ENCODE data around the gene CDIPT. TPM values are rescaled to one million over a fixed set of nuclear protein-coding genes. Genes with fewer than 3 reads are reported as not detected.
A peak's percentile ranks its signal among the peaks of the same experiment; 100 is the strongest.

Gene CDIPT
- total RNA-seq, 8 experiments from 2014 or later = 38.1 to 64.9 (median 44.0) TPM

GRCh38 chr16:29903590-29903989 is 40.6 kb upstream of the CDIPT start:
- H3K4me1 ChIP-seq (replicated peaks in 1 of 2) = peaks cover 6 to 11% of the 10 kb centered on the region in 2 donors
- no peak for ATAC-seq (replicated peaks in 6 of 8)
- no peak overlapping the region for H3K27ac ChIP-seq
- H3K4me3 ChIP-seq = no peak overlapping the region
- 28 to 100% (median 77%) methylated on average over 1 to 4 of the region's 4 CpGs for WGBS, 10 experiments
- in situ Hi-C loops (cut with MboI; ENCODE audit: low pct_unique_long_range_greater_than_20kb in 2 of 9, low sequenced_read_pairs in 9 of 9, unreplicated experiment in 9 of 9) = loop anchor here in 1 of 9 experiments (25.0 kb wide), 1 partner anchor 91 kb away; the partner anchor contains the start of genes MAZ, MVP, PAGR1 and PRRT2

- Histone ChIP-seq H3K27ac (peak overlapping the region; percentile 86 to 88), H3K4me3 (peak overlapping the region; percentile 39 to 65 (median 46)), H3K4me1 (replicated peaks in 1 of 2) (peaks cover 22 to 23% of the 10 kb centered on the region in 2 donors)
- no peak for ATAC-seq (replicated peaks in 6 of 8)
- in situ Hi-C loops (cut with MboI; ENCODE audit: low pct_unique_long_range_greater_than_20kb in 2 of 9, low sequenced_read_pairs in 9 of 9, unreplicated experiment in 9 of 9) = loop anchor here in 1 of 9 experiments (25.0 kb wide), 1 partner anchor 89 kb away; the partner anchor contains the start of genes MAZ, MVP, PAGR1 and PRRT2
- 100% methylated on average over 1 of the region's 19 CpGs; no CpG with 5 or more reads in 9 of the 10 experiments for WGBS, 10 experiments
Observed at GRCh38 chr16:29901607-29901945, 38.5 kb upstream of the CDIPT start.

GRCh38 chr16:29900888-29901606 is 38.0 kb upstream of the CDIPT start:
- in situ Hi-C loops (cut with MboI; ENCODE audit: low pct_unique_long_range_greater_than_20kb in 2 of 9, low sequenced_read_pairs in 9 of 9, unreplicated experiment in 9 of 9) = loop anchor here in 1 of 9 experiments (25.0 kb wide), 1 partner anchor 89 kb away; the partner anchor contains the start of genes MAZ, MVP, PAGR1 and PRRT2
- Histone ChIP-seq H3K4me3 (peak overlapping the region; percentile 39 to 65 (median 46)), H3K27ac (peak overlapping the region; percentile 86 to 88), H3K4me1 (replicated peaks in 1 of 2) (peaks cover 22 to 23% of the 10 kb centered on the region in 2 donors)
- WGBS, 10 experiments = 5 to 19% (median 10%) methylated on average over 3 to 5 of the region's 31 CpGs; no CpG with 5 or more reads in 6 of the 10 experiments
- peak in 2 of 8 experiments; percentile 1 for ATAC-seq (replicated peaks in 6 of 8)

- peak within 1 kb of the TSS; percentile 86 to 88 for H3K27ac ChIP-seq
- peak within 1 kb of the TSS; percentile 39 to 65 (median 46) for H3K4me3 ChIP-seq
- peak; percentile 73 to 84 (median 82) for ATAC-seq (replicated peaks in 6 of 8)
- 0 to 20% (median 4%) methylated on average over 3 to 8 of the region's 67 CpGs; no CpG with 5 or more reads in 7 of the 10 experiments for WGBS, 10 experiments
- in situ Hi-C loops (cut with MboI; ENCODE audit: low pct_unique_long_range_greater_than_20kb in 2 of 9, low sequenced_read_pairs in 9 of 9, unreplicated experiment in 9 of 9) = loop anchor here in 1 of 9 experiments (25.0 kb wide), 1 partner anchor 88 kb away; the partner anchor contains the start of genes MAZ, MVP, PAGR1 and PRRT2
- peaks cover 22 to 23% of the 10 kb centered on the region in 2 donors for H3K4me1 ChIP-seq (replicated peaks in 1 of 2)
Observed at GRCh38 chr16:29900102-29900887, 37.3 kb upstream of the CDIPT start, which contains the start of gene ASPHD1. Gene ASPHD1 (plus strand): TSS chr16:29900488. CDS start chr16:29900972, 484 bp downstream.

- peak within 1 kb of the TSS; percentile 86 to 88 for H3K27ac ChIP-seq
- in situ Hi-C loops (cut with MboI; ENCODE audit: low pct_unique_long_range_greater_than_20kb in 2 of 9, low sequenced_read_pairs in 9 of 9, unreplicated experiment in 9 of 9) = loop anchor here in 1 of 9 experiments (25.0 kb wide), 1 partner anchor 87 kb away; the partner anchor contains the start of genes MAZ, MVP, PAGR1 and PRRT2
- H3K4me3 ChIP-seq = peak within 1 kb of the TSS; percentile 39 to 65 (median 46)
- peak; percentile 65 to 83 (median 74) for ATAC-seq (replicated peaks in 6 of 8)
- 0% methylated on average over 2 to 5 of the region's 29 CpGs; no CpG with 5 or more reads in 6 of the 10 experiments for WGBS, 10 experiments
- peaks cover 22 to 23% of the 10 kb centered on the region in 2 donors for H3K4me1 ChIP-seq (replicated peaks in 1 of 2)
Observed at GRCh38 chr16:29899516-29900101, 36.6 kb upstream of the CDIPT start, which contains the start of gene SEZ6L2. Gene SEZ6L2 (minus strand): TSS chr16:29899550. CDS start chr16:29899019, 531 bp downstream.

- peak; percentile 10 to 62 (median 56) for ATAC-seq (replicated peaks in 6 of 8)
- WGBS, 10 experiments = 0 to 8% (median 0%) methylated on average over 2 to 7 of the region's 25 CpGs; no CpG with 5 or more reads in 1 of the 10 experiments
- peak overlapping the region; percentile 86 to 88 for H3K27ac ChIP-seq
- in situ Hi-C loops (cut with MboI; ENCODE audit: low pct_unique_long_range_greater_than_20kb in 2 of 9, low sequenced_read_pairs in 9 of 9, unreplicated experiment in 9 of 9) = no loop called here
- H3K4me1 ChIP-seq (replicated peaks in 1 of 2) = peaks cover 22 to 23% of the 10 kb centered on the region in 2 donors
- peak overlapping the region; percentile 39 to 65 (median 46) for H3K4me3 ChIP-seq
Observed at GRCh38 chr16:29898804-29899515, 35.9 kb upstream of the CDIPT start.

- H3K4me1 ChIP-seq (replicated peaks in 1 of 2) = peaks cover 22 to 23% of the 10 kb centered on the region in 2 donors
- peak overlapping the region; percentile 86 to 88 for H3K27ac ChIP-seq
- WGBS, 10 experiments = 0 to 20% (median 8%) methylated on average over 1 to 3 of the region's 9 CpGs; no CpG with 5 or more reads in 3 of the 10 experiments
- no peak for ATAC-seq (replicated peaks in 6 of 8)
- in situ Hi-C loops (cut with MboI; ENCODE audit: low pct_unique_long_range_greater_than_20kb in 2 of 9, low sequenced_read_pairs in 9 of 9, unreplicated experiment in 9 of 9) = no loop called here
- H3K4me3 ChIP-seq = peak overlapping the region; percentile 39 to 65 (median 46)
Observed at GRCh38 chr16:29898135-29898803, 35.2 kb upstream of the CDIPT start.

- ATAC-seq (replicated peaks in 6 of 8) = no peak
- peak overlapping the region in 4 of 5 donors; percentile 39 to 65 (median 52) for H3K4me3 ChIP-seq
- peak overlapping the region in 1 of 2 donors; percentile 7 for H3K27ac ChIP-seq
Observed at GRCh38 chr16:29897333-29897732, 34.3 kb upstream of the CDIPT start.

GRCh38 chr16:29896841-29897240 is 33.8 kb upstream of the CDIPT start:
- no peak for ATAC-seq (replicated peaks in 6 of 8)
- in situ Hi-C loops (cut with MboI; ENCODE audit: low pct_unique_long_range_greater_than_20kb in 2 of 9, low sequenced_read_pairs in 9 of 9, unreplicated experiment in 9 of 9) = no loop called here
- H3K27ac ChIP-seq = no peak overlapping the region
- H3K4me3 ChIP-seq = peak overlapping the region in 2 of 5 donors; percentile 4 to 65
- 40% methylated on average over 1 of the region's 15 CpGs; no CpG with 5 or more reads in 9 of the 10 experiments for WGBS, 10 experiments
- peaks cover 21 to 28% of the 10 kb centered on the region in 2 donors for H3K4me1 ChIP-seq (replicated peaks in 1 of 2)

More at GRCh38 chr16:29897333-29897732, 34.3 kb upstream of the CDIPT start:
- WGBS, 10 experiments = 0 to 64% (median 36%) methylated on average over 1 to 4 of the region's 4 CpGs
- in situ Hi-C loops (cut with MboI; ENCODE audit: low pct_unique_long_range_greater_than_20kb in 2 of 9, low sequenced_read_pairs in 9 of 9, unreplicated experiment in 9 of 9) = no loop called here
- peaks cover 22 to 24% of the 10 kb centered on the region in 2 donors for H3K4me1 ChIP-seq (replicated peaks in 1 of 2)

GRCh38 chr16:29894352-29894751 is 31.3 kb upstream of the CDIPT start:
- Histone ChIP-seq H3K4me3 (no peak overlapping the region), H3K4me1 (replicated peaks in 1 of 2) (peaks cover 17 to 25% of the 10 kb centered on the region in 2 donors), H3K27ac (no peak overlapping the region)
- 25 to 100% (median 70%) methylated on average over 1 of the region's 4 CpGs; no CpG with 5 or more reads in 6 of the 10 experiments for WGBS, 10 experiments
- in situ Hi-C loops (cut with MboI; ENCODE audit: low pct_unique_long_range_greater_than_20kb in 2 of 9, low sequenced_read_pairs in 9 of 9, unreplicated experiment in 9 of 9) = no loop called here
- ATAC-seq (replicated peaks in 6 of 8) = no peak

- 71 to 100% (median 100%) methylated on average over 1 to 3 of the region's 3 CpGs; no CpG with 5 or more reads in 1 of the 10 experiments for WGBS, 10 experiments
- ATAC-seq (replicated peaks in 6 of 8) = no peak
- Histone ChIP-seq H3K4me1 (replicated peaks in 1 of 2) (peaks cover 17 to 23% of the 10 kb centered on the region in 2 donors), H3K4me3 (no peak overlapping the region), H3K27ac (no peak overlapping the region)
- in situ Hi-C loops (cut with MboI; ENCODE audit: low pct_unique_long_range_greater_than_20kb in 2 of 9, low sequenced_read_pairs in 9 of 9, unreplicated experiment in 9 of 9) = no loop called here
Observed at GRCh38 chr16:29893553-29893952, 30.5 kb upstream of the CDIPT start.
